K562 (cell line): ENCODE results near the gene SLC9A1. TPM values are rescaled to one million over a fixed set of nuclear protein-coding genes. Genes with fewer than 3 reads are reported as not detected.

Experiments used
- ATAC-seq: fragments of 200-7000 bp; cut with Tn5 transposase; 3 replicates; pipeline ENCODE4 v1.9.1; 2020; ENCODE audit warnings: moderate library complexity
- BruUV-seq: library from RNA; stranded (reverse); fragments of 400-500 nt; replicated peaks from 2 replicates; lab custom pipeline; 2021; lab: Mats Ljungman, UMichigan
- CTCF ChIA-PET: fragments of 300-600 bp; formaldehyde crosslinking; extraction: SDS; loops from one replicate; lab custom pipeline; 2021; ENCODE audit warnings: low intra/inter-chr PET ratio; lab: Yijun Ruan, JAX
- POLR2A ChIA-PET: fragments of 300-600, 350-650 bp; sonication (Branson Sonifier 250); formaldehyde crosslinking; extraction: SDS; loops from one replicate; lab custom pipeline; 2021; ENCODE audit warnings: antibody characterized with exemption, inconsistent platforms; lab: Yijun Ruan, JAX
- DNase-seq, 4 experiments: peaks; one replicate each; pipeline versions ENCODE4 v3.0.0 to v3.0.0-alpha.2; 2011 to 2018; ENCODE audit warnings: low spot score in 3 of 4, mixed read lengths in 3 of 4; ENCODE audit errors: extremely low read depth in 1 of 4
- FAIRE-seq: peaks from 2 replicates; lab custom pipeline; 2011; peaks lifted over from hg19 to GRCh38; lab: Jason Lieb, UNC
- H2AFZ ChIP-seq: 2 replicates; pipeline ENCODE4 v1.6.0; 2011; ENCODE audit warnings: low read depth, low read length, control low read depth, inconsistent platforms
- H3K27ac ChIP-seq: fragments of 200-600 bp; 3 replicates; pipeline ENCODE4 v1.8.0; 2011; ENCODE audit warnings: low read depth, mild to moderate bottlenecking, control low read depth, inconsistent platforms, low read length, moderate library complexity, mixed read lengths; ENCODE audit errors: extremely low read depth
- H3K27me3 ChIP-seq, 2 experiments: fragments of 300-600 bp in 1 of 2; 2 replicates in 1 of 2; 3 replicates in 1 of 2; pipeline versions ENCODE4 v1.6.0 to v1.8.0; 2011; ENCODE audit warnings: inconsistent platforms in 2 of 2, low read length in 2 of 2, mild to moderate bottlenecking in 1 of 2, mixed read lengths in 1 of 2, moderate library complexity in 1 of 2; ENCODE audit not compliant: control insufficient read depth in 2 of 2, insufficient read depth in 2 of 2
- H3K36me3 ChIP-seq: fragments of 300-600 bp; 3 replicates; pipeline ENCODE4 v1.8.0; 2011; ENCODE audit warnings: mild to moderate bottlenecking, low read length, inconsistent platforms; ENCODE audit not compliant: control insufficient read depth, insufficient read depth
- H3K4me1 ChIP-seq, 2 experiments: fragments of 200-600 bp in 1 of 2; replicated peaks in 1 of 2; 2 replicates in 1 of 2; 3 replicates in 1 of 2; pipeline versions ENCODE4 v1.5.1 to v1.8.0; 2011; ENCODE audit warnings: inconsistent platforms in 2 of 2, low read length in 2 of 2, mild to moderate bottlenecking in 1 of 2, mixed read lengths in 1 of 2, moderate library complexity in 1 of 2; ENCODE audit not compliant: control insufficient read depth in 2 of 2, insufficient read depth in 2 of 2
- H3K4me2 ChIP-seq: 2 replicates; pipeline ENCODE4 v1.6.1; 2011; ENCODE audit warnings: low read length, control low read depth, inconsistent platforms, mixed read lengths; ENCODE audit not compliant: insufficient read depth
- H3K4me3 ChIP-seq: fragments of 200-600 bp; sonication (generic), shearing (Covaris generic); 2 replicates; pipeline ENCODE4 v1.5.1; 2016; ENCODE audit warnings: control low read depth, inconsistent platforms
- H3K79me2 ChIP-seq: fragments of 200-600 bp; 3 replicates; pipeline ENCODE4 v1.8.0; 2011; ENCODE audit warnings: low read length, inconsistent platforms; ENCODE audit not compliant: control insufficient read depth, insufficient read depth
- H3K9ac ChIP-seq, 2 experiments: 2 replicates each; pipeline versions ENCODE4 v1.6.0 to v1.6.1; 2011; ENCODE audit warnings: low read depth in 2 of 2, low read length in 2 of 2, control low read depth in 1 of 2, inconsistent platforms in 1 of 2, mild to moderate bottlenecking in 1 of 2, mixed read lengths in 1 of 2; ENCODE audit not compliant: insufficient read depth in 1 of 2
- H3K9me1 ChIP-seq: one replicate; pipeline ENCODE4 v1.6.0; 2011; ENCODE audit warnings: inconsistent platforms, mild to moderate bottlenecking, low read length, moderate library complexity; ENCODE audit not compliant: control insufficient read depth, insufficient read depth
- H3K9me3 ChIP-seq: replicated peaks from 2 replicates; pipeline ENCODE4 v1.5.1; 2011; ENCODE audit warnings: low read depth, low read length, inconsistent platforms; ENCODE audit not compliant: control insufficient read depth, insufficient read depth
- H4K20me1 ChIP-seq: replicated peaks from 2 replicates; pipeline ENCODE4 v1.6.1; 2011; ENCODE audit warnings: low read length, inconsistent platforms, mixed read lengths; ENCODE audit not compliant: control insufficient read depth, insufficient read depth
- ARID4B ChIP-seq: sonication (generic); formaldehyde crosslinking; IDR thresholded peaks from 2 replicates; pipeline ENCODE4 v1.8.0; 2022; ENCODE audit warnings: mild to moderate bottlenecking, missing genetic modification reagents
- CBFA2T2 ChIP-seq: fragments of 450-650 bp; conservative IDR thresholded peaks from 2 replicates; pipeline ENCODE4 v1.6.1; 2017; ENCODE audit warnings: mild to moderate bottlenecking
- FOXP4 ChIP-seq: sonication (generic); formaldehyde crosslinking; IDR thresholded peaks from 2 replicates; pipeline ENCODE4 v1.8.0; 2022; ENCODE audit warnings: mild to moderate bottlenecking, missing genetic modification reagents, borderline replicate concordance
- HLTF ChIP-seq: fragments of 450-650 bp; IDR thresholded peaks from 2 replicates; pipeline ENCODE4 v1.6.1; 2016
- IFI16 ChIP-seq: fragments of 250-450 bp; sonication (Bioruptor Pico); IDR thresholded peaks from 2 replicates; pipeline ENCODE4 v2.1.2; 2022; ENCODE audit warnings: mild to moderate bottlenecking, inconsistent platforms
- MXD1 ChIP-seq: fragments of 250-450 bp; sonication (Bioruptor Pico); IDR thresholded peaks from 2 replicates; pipeline ENCODE4 v1.8.0; 2021; ENCODE audit warnings: borderline replicate concordance, mild to moderate bottlenecking, moderate library complexity; ENCODE audit not compliant: poor library complexity, severe bottlenecking
- NCOA2 ChIP-seq, 2 experiments: fragments of 450-650 bp; IDR thresholded peaks; 2 replicates each; pipeline ENCODE4 v1.6.1; 2018; ENCODE audit warnings: mild to moderate bottlenecking in 2 of 2, moderate library complexity in 1 of 2; ENCODE audit not compliant: partially characterized antibody in 2 of 2
- PRPF4 ChIP-seq: fragments of 200-400 bp; formaldehyde crosslinking; IDR thresholded peaks from one replicate; pipeline ENCODE4 v1.6.1; 2017; ENCODE audit warnings: low read length, low read depth, mild to moderate bottlenecking; ENCODE audit not compliant: insufficient read depth, poor library complexity, severe bottlenecking
- RNF2 ChIP-seq: sonication (generic); IDR thresholded peaks from 2 replicates; pipeline ENCODE4 v1.6.1; 2016
- SIN3A ChIP-seq, 2 experiments: fragments of 150-350 bp in 1 of 2; IDR thresholded peaks; 2 replicates each; pipeline ENCODE4 v1.6.1; 2011 to 2016; ENCODE audit warnings: borderline replicate concordance in 2 of 2, low read depth in 2 of 2, low read length in 2 of 2, mild to moderate bottlenecking in 2 of 2, moderate library complexity in 2 of 2; ENCODE audit not compliant: control insufficient read depth in 1 of 2
- SMAD1 ChIP-seq: fragments of 150-350 bp; IDR thresholded peaks from 2 replicates; pipeline ENCODE4 v1.6.1; 2014; ENCODE audit warnings: low read length, low read depth; ENCODE audit not compliant: partially characterized antibody
- ZBTB12 ChIP-seq: fragments of 250-450 bp; sonication (Bioruptor Pico); IDR thresholded peaks from 2 replicates; pipeline ENCODE4 v1.4.0; 2020
- ZBTB7A ChIP-seq: IDR thresholded peaks from 2 replicates; pipeline ENCODE4 v1.6.1; 2011; ENCODE audit warnings: low read depth, mild to moderate bottlenecking, low read length, moderate library complexity, borderline replicate concordance; ENCODE audit not compliant: control insufficient read depth
- WGBS: fragments of 100-300 bp; shearing (Covaris generic); methylation state at CpG from one replicate; pipeline ENCODE4 v1.1.6; 2016; ENCODE audit warnings: low coverage, mixed read lengths; ENCODE audit not compliant: insufficient coverage; ENCODE audit errors: missing lambda C conversion rate; 5-methylcytosine and 5-hydroxymethylcytosine counted together
- in situ Hi-C: fragments of 300-500 bp; cut with MboI; formaldehyde crosslinking; loops from 4 replicates; pipeline ENCODE4 v1.15.0; 2018; ENCODE audit warnings: inconsistent platforms, mixed read lengths
- intact Hi-C: fragments of 100-400 bp; cut with micrococcal nuclease; formaldehyde crosslinking; loops from 2 replicates; pipeline ENCODE4 v1.14.2; 2022
- polyA plus RNA-seq, 8 experiments: library from polyadenylated mRNA; depleted of rRNA in 4 of 8; stranded (reverse) in 5 of 8; unstranded in 3 of 8; fragments of >200 nt; fragmentation: Nextera tagmentation in 2 of 8; fragmentation: Illumina TruSeq in 1 of 8; extraction: Ambion mirVana in 2 of 8; extraction: Trizol in 1 of 8; gene quantifications; 2 replicates each; pipeline versions ENCODE4 v1.2.1 to v1.2.3, GENCODE V29; 2011 to 2014; ENCODE audit warnings: inconsistent platforms in 1 of 8, missing spikeins in 1 of 8
- total RNA-seq, 7 experiments: library from RNA; depleted of rRNA in 6 of 7; stranded (reverse); fragments of >200 nt in 6 of 7; fragmentation: Illumina TruSeq in 2 of 7; extraction: Trizol in 2 of 7; gene quantifications; 2 replicates each; pipeline versions ENCODE4 v1.2.1 to v1.2.3, GENCODE V29; 2011 to 2021; ENCODE audit warnings: low replicate concordance in 1 of 7

The SLC9A1 gene
- total and polyA plus RNA-seq, 9 of the 15 experiments (the other 6 are each of a cell fraction or from before 2014, with no cell fraction given) = 0.59 to 14.4 (median 2.0) TPM

- Histone ChIP-seq H3K4me1 (peaks cover 36 to 43% of the 10 kb centered on the region in 2 experiments), H3K27ac (no peak overlapping the region), H3K9me3 (no peaks in the 10 kb centered on the region), H3K4me2 (no peak overlapping the region), H3K79me2 (no peaks in the 10 kb centered on the region), H4K20me1 (peaks cover 28% of the 10 kb centered on the region), H3K9me1 (peaks cover 4% of the 10 kb centered on the region), H3K4me3 (no peak overlapping the region), H2AFZ (no peak overlapping the region), H3K9ac (no peak overlapping the region), H3K36me3 (peaks cover 8% of the 10 kb centered on the region), H3K27me3 (no peaks in the 10 kb centered on the region)
- WGBS = 60% methylated on average over 3 of the region's 3 CpGs
- intact Hi-C loops (no loop called here), in situ Hi-C loops (loop anchor here (25.0 kb wide), 1 partner anchor 496 kb away; the partner anchor contains the start of gene AHDC1)
- FAIRE-seq (peak; percentile 49), ATAC-seq (peak; percentile 38), DNase-seq (peak in 3 of 4 experiments; percentile 54 to 63 (median 58))
- no TSS peak for BruUV-seq
- ChIA-PET POLR2A (interaction anchor here (0.8 to 10.5 kb wide), 5 partner anchors 9 to 180 kb away, joined by 3 to 107 read pairs (median 3); partner anchors contain the start of gene SLC9A1), CTCF (interaction anchor here (0.7 kb wide), 1 partner anchor 275 kb away, joined by 3 read pairs; no protein-coding TSS in a partner anchor)
- TF ChIP-seq SIN3A (IDR thresholded peaks at IDR 0.05; ENCODE audit: borderline replicate concordance in 2 of 2, control insufficient read depth in 1 of 2, low read depth in 2 of 2, low read length in 2 of 2) (no peak), HLTF (no peak), SMAD1 (peak; percentile 98), IFI16 (CRISPR knock-in tag) (no peak), ZBTB12 (CRISPR knock-in tag) (no peak), PRPF4 (no peak), ZBTB7A (no peak), MXD1 (CRISPR knock-in tag) (no peak), RNF2 (no peak), ARID4B (CRISPR knock-in tag) (0 out of 2 replicates have a peak, but pooled peaks have one; percentile 29), NCOA2 (IDR thresholded peaks at IDR 0.05; ENCODE audit: partially characterized antibody in 2 of 2) (no peak), CBFA2T2 (no peak), FOXP4 (CRISPR knock-in tag) (no peak)
Observed at GRCh38 chr1:27116232-27116631, 38.7 kb downstream of the SLC9A1 start.
